B cell (primary cell): ENCODE data around the gene FAM131B. TPM values are rescaled to one million over a fixed set of nuclear protein-coding genes. Genes with fewer than 3 reads are reported as not detected.

Experiments used
- ATAC-seq: fragments of 200-7000 bp; cut with Tn5 transposase; one replicate; pipeline ENCODE4 v1.10.0; 2021; ENCODE audit warnings: low read depth, mild to moderate bottlenecking, moderate number of reproducible peaks, moderate library complexity
- CTCF ChIA-PET: fragments of 350-600 bp; sonication (Branson Sonifier 250); formaldehyde crosslinking; loops from one replicate; lab custom pipeline; 2021; ENCODE audit warnings: antibody characterized with exemption, inconsistent platforms; lab: Charles Lee
- POLR2A ChIA-PET: fragments of 350-600 bp; sonication (Branson Sonifier 250); formaldehyde crosslinking; loops from one replicate; lab custom pipeline; 2021; ENCODE audit warnings: antibody characterized with exemption; lab: Charles Lee
- DNase-seq: peaks from one replicate; pipeline ENCODE4 v3.0.0; 2013
- H2AFZ ChIP-seq: 2 replicates; pipeline ENCODE4 v1.6.1; 2012; ENCODE audit warnings: mild to moderate bottlenecking, low read depth, low read length; ENCODE audit not compliant: insufficient read depth, poor library complexity, severe bottlenecking
- H3K27ac ChIP-seq, 2 donors: 1 replicate in 1 of 2; 2 replicates in 1 of 2; pipeline ENCODE4 v1.5.1; 2012 to 2013; ENCODE audit warnings: low read length in 2 of 2, mild to moderate bottlenecking in 2 of 2, moderate library complexity in 1 of 2
- H3K27me3 ChIP-seq, 4 experiments: fragments of 200-600 bp in 1 of 4; sonication (generic) in 1 of 4; replicated peaks in 1 of 4; 1 replicate in 2 of 4; 2 replicates in 2 of 4; pipeline versions ENCODE4 v1.6.1 to v1.7.0; 2013 to 2016; ENCODE audit warnings: low read length in 3 of 4, mild to moderate bottlenecking in 2 of 4, mixed read lengths in 1 of 4, moderate library complexity in 1 of 4; ENCODE audit not compliant: insufficient read depth in 4 of 4, control insufficient read depth in 3 of 4; ENCODE audit errors: control extremely low read depth in 1 of 4
- H3K36me3 ChIP-seq, 2 experiments: replicated peaks in 1 of 2; 1 replicate in 1 of 2; 2 replicates in 1 of 2; pipeline versions ENCODE4 v1.6.1 to v1.7.1; 2013; ENCODE audit warnings: low read length in 1 of 2; ENCODE audit not compliant: insufficient read depth in 2 of 2, control insufficient read depth in 1 of 2; ENCODE audit errors: control extremely low read depth in 1 of 2, extremely low read depth in 1 of 2
- H3K4me1 ChIP-seq, 2 donors: fragments of 200-600 bp in 1 of 2; sonication (generic) in 1 of 2; 1 replicate in 1 of 2; 2 replicates in 1 of 2; pipeline versions ENCODE4 v1.5.1 to v1.6.1; 2013 to 2017; ENCODE audit warnings: low read length in 2 of 2; ENCODE audit not compliant: control insufficient read depth in 2 of 2, insufficient read depth in 2 of 2
- H3K4me2 ChIP-seq: replicated peaks from 2 replicates; pipeline ENCODE3; 2012; ENCODE audit warnings: mild to moderate bottlenecking, low read depth, low read length; ENCODE audit not compliant: poor library complexity, severe bottlenecking
- H3K4me3 ChIP-seq, 5 experiments: fragments of 200-600 bp in 1 of 5; sonication (generic) in 1 of 5; 1 replicate in 3 of 5; 2 replicates in 2 of 5; pipeline versions ENCODE4 v1.5.1 to v1.7.0; 2011 to 2016; ENCODE audit warnings: low read length in 4 of 5, mild to moderate bottlenecking in 4 of 5, low read depth in 2 of 5, control low read depth in 1 of 5, moderate library complexity in 1 of 5; ENCODE audit not compliant: insufficient read depth in 1 of 5; ENCODE audit errors: control extremely low read depth in 1 of 5, extremely low read depth in 1 of 5
- H3K79me2 ChIP-seq: fragments of 200-600 bp; sonication (generic); one replicate; pipeline ENCODE4 v1.6.0; 2016; ENCODE audit warnings: low read length; ENCODE audit not compliant: control insufficient read depth, insufficient read depth
- H3K9ac ChIP-seq: fragments of 200-600 bp; sonication (generic); 2 replicates; pipeline ENCODE4 v1.6.1; 2017; ENCODE audit warnings: mild to moderate bottlenecking, low read length, moderate library complexity
- H3K9me3 ChIP-seq, 3 donors: one replicate each; pipeline versions ENCODE4 v1.6.1 to v1.7.1; 2013; ENCODE audit warnings: low read length in 2 of 3; ENCODE audit not compliant: control insufficient read depth in 2 of 3, insufficient read depth in 1 of 3; ENCODE audit errors: control extremely low read depth in 1 of 3
- H4K20me1 ChIP-seq: 2 replicates; pipeline ENCODE4 v1.6.0; 2012; ENCODE audit warnings: mild to moderate bottlenecking, low read length; ENCODE audit not compliant: insufficient read depth, control insufficient read depth, poor library complexity, severe bottlenecking
- H3K27ac Mint-ChIP-seq: one replicate; pipeline ENCODE4 v1.8.0; 2021; ENCODE audit warnings: mixed read lengths
- H3K27me3 Mint-ChIP-seq: one replicate; pipeline ENCODE4 v1.8.0; 2021; ENCODE audit warnings: mixed read lengths
- H3K4me1 Mint-ChIP-seq: one replicate; pipeline ENCODE4 v1.8.0; 2021; ENCODE audit warnings: mixed read lengths
- H3K4me3 Mint-ChIP-seq: one replicate; pipeline ENCODE4 v1.8.0; 2021; ENCODE audit warnings: mixed read lengths
- H3K9me3 Mint-ChIP-seq: one replicate; pipeline ENCODE4 v1.8.0; 2022; ENCODE audit warnings: mixed read lengths; ENCODE audit not compliant: insufficient read depth
- EZH2 ChIP-seq: IDR thresholded peaks from 2 replicates; pipeline ENCODE4 v1.6.1; 2012; ENCODE audit warnings: borderline replicate concordance, low read depth, mild to moderate bottlenecking, moderate library complexity, low read length; ENCODE audit not compliant: insufficient read depth, poor library complexity, severe bottlenecking
- WGBS: methylation state at CpG from one replicate; pipeline ENCODE4 v1.1.5; 2013; ENCODE audit warnings: missing lambda C conversion rate; ENCODE audit not compliant: insufficient coverage; 5-methylcytosine and 5-hydroxymethylcytosine counted together
- intact Hi-C: fragments of 100-400 bp; cut with micrococcal nuclease; formaldehyde crosslinking; loops from one replicate; pipeline ENCODE4 v1.10.0; 2022
- polyA plus RNA-seq: library from polyadenylated mRNA; depleted of rRNA; stranded (reverse); fragments of >200 nt; gene quantifications from 2 replicates; pipeline ENCODE4 v1.2.3, GENCODE V29; 2012
- total RNA-seq, 2 donors: library from RNA; stranded (reverse); fragments of 120-200 nt in 1 of 2; gene quantifications; 1 replicate in 1 of 2; 2 replicates in 1 of 2; pipeline versions ENCODE4 v1.2.3 to v1.2.4, GENCODE V29; 2013 to 2022
- TF ChIP-seq, protein P1 (sequence below): fragments of 200-600 bp; IDR thresholded peaks from one replicate; pipeline ENCODE4 v1.8.0; 2022; ENCODE audit warnings: antibody characterized with exemption, mild to moderate bottlenecking

FAM131B gene
- total and polyA plus RNA-seq, 2 donors (not counting 1 experiment from before 2014, with no cell fraction given), result 0.05 TPM; not detected in 1

DNA sequence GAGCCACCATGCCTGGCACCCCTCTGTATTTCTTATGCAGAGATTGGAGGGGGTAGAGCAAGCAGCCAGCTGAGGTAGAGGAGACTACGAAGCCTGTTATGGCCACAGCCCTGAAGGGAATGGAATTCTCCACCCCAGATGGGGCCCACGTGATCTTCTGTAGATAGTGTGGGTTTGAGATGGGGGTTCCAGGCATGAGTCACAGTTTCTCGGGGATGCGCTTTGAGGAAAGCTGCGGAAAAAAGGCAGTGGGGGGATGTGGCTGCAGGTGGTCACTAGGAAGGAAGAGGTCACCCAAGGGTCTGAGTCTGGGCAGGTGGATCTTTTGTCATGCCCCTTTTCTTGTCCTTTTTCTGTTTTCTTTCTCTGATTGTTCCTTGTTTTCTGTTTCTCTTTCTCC, 11.5 kb downstream of the FAM131B start:
- ATAC-seq, result no peak
- ChIA-PET CTCF (no interaction called here), POLR2A (interaction anchor here (0.6 kb wide), 1 partner anchor 799 kb away, joined by 3 read pairs; no protein-coding TSS in a partner anchor)
- Histone ChIP-seq H3K4me1 (no peaks in the 10 kb centered on the region), H3K27ac (no peak overlapping the region), H4K20me1 (no peaks in the 10 kb centered on the region), H3K27me3 (peaks cover 0 to 12% (median 2%) of the 10 kb centered on the region in 4 experiments), H3K36me3 (no peaks in the 10 kb centered on the region), H3K9ac (no peak overlapping the region), H3K79me2 (no peaks in the 10 kb centered on the region), H3K9me3 (no peaks in the 10 kb centered on the region), H3K4me3 (no peak overlapping the region), H3K4me2 (no peak overlapping the region), H2AFZ (no peak overlapping the region)
- TF ChIP-seq, protein P1, sequence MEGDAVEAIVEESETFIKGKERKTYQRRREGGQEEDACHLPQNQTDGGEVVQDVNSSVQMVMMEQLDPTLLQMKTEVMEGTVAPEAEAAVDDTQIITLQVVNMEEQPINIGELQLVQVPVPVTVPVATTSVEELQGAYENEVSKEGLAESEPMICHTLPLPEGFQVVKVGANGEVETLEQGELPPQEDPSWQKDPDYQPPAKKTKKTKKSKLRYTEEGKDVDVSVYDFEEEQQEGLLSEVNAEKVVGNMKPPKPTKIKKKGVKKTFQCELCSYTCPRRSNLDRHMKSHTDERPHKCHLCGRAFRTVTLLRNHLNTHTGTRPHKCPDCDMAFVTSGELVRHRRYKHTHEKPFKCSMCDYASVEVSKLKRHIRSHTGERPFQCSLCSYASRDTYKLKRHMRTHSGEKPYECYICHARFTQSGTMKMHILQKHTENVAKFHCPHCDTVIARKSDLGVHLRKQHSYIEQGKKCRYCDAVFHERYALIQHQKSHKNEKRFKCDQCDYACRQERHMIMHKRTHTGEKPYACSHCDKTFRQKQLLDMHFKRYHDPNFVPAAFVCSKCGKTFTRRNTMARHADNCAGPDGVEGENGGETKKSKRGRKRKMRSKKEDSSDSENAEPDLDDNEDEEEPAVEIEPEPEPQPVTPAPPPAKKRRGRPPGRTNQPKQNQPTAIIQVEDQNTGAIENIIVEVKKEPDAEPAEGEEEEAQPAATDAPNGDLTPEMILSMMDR, result no peak
- no peak for TF ChIP-seq EZH2
- peaks cover 2% of the 10 kb centered on the region for H3K4me1 Mint-ChIP-seq
- 91% methylated on average over 4 of the region's 5 CpGs for WGBS
- peaks cover 55% of the 10 kb centered on the region for H3K27me3 Mint-ChIP-seq
- intact Hi-C loops, result no loop called here
- no peak overlapping the region for H3K4me3 Mint-ChIP-seq
- H3K27ac Mint-ChIP-seq, result no peak overlapping the region
- no peak for DNase-seq
- no peaks in the 10 kb centered on the region for H3K9me3 Mint-ChIP-seq

DNA sequence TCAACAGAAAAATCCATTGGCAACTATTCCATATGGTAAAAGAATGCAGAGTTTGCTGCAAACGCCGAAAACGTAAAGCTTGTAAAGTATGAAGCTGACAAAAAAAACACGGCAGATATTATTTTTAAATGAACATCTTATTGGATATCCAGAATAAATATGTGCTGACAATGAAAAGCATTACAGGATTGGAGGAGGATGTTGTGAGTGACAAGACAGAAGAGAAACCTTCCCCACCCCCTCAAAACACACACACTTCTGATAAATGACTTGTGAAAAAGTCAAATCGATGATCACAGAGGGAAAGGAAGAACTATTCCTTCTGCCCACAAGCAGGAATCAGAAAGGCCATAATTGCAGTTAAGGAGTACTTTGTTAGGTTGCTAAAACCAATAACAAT, 14.6 kb downstream of the FAM131B start:
- Histone ChIP-seq H3K79me2 (no peaks in the 10 kb centered on the region), H3K9ac (no peak overlapping the region), H2AFZ (no peak overlapping the region), H3K36me3 (no peaks in the 10 kb centered on the region), H3K4me1 (peaks cover 7 to 9% of the 10 kb centered on the region in 2 donors), H3K4me3 (no peak overlapping the region), H4K20me1 (no peaks in the 10 kb centered on the region), H3K4me2 (no peak overlapping the region), H3K9me3 (no peaks in the 10 kb centered on the region), H3K27ac (no peak overlapping the region), H3K27me3 (peaks cover 0 to 12% (median 4%) of the 10 kb centered on the region in 4 experiments)
- Mint-ChIP-seq H3K4me1 (peaks cover 7% of the 10 kb centered on the region), H3K27ac (no peak overlapping the region), H3K27me3 (peaks cover 47% of the 10 kb centered on the region), H3K4me3 (no peak overlapping the region), H3K9me3 (no peaks in the 10 kb centered on the region)
- ATAC-seq (no peak), DNase-seq (no peak)
- CTCF ChIA-PET, result interaction anchor here (0.9 to 1.5 kb wide), 5 partner anchors 10 to 68 kb away, joined by 3 to 5 read pairs (median 3); no protein-coding TSS in a partner anchor
- intact Hi-C loops, result no loop called here
- POLR2A ChIA-PET, result no interaction called here
- TF ChIP-seq, protein P1, result no peak
- TF ChIP-seq EZH2, result no peak
- WGBS, result no CpG with 5 or more reads among the region's 5 CpGs
